Uterus (tissue), 4 donors: ENCODE measurements around the gene NTSR1. TPM values are rescaled to one million over a fixed set of nuclear protein-coding genes. Genes with fewer than 3 reads are reported as not detected.

Experiments
- DNase-seq, 2 donors: peaks; one replicate each; pipeline ENCODE4 v3.0.0-alpha.2; 2019 to 2020
- H3K27ac ChIP-seq, 2 donors: fragments of 200-600 bp; sonication (generic); 1 replicate in 1 of 2; 2 replicates in 1 of 2; pipeline ENCODE4 v1.5.1; 2016 to 2018
- H3K27me3 ChIP-seq, 2 donors: fragments of 200-600 bp; sonication (generic); one replicate each; pipeline ENCODE4 v1.5.1; 2018 to 2019; ENCODE audit warnings: control low read depth in 1 of 2
- H3K36me3 ChIP-seq, 2 donors: fragments of 200-600 bp; sonication (generic); one replicate each; pipeline ENCODE4 v1.5.1; 2019; ENCODE audit warnings: control low read depth in 1 of 2
- H3K4me1 ChIP-seq, 2 donors: fragments of 200-600 bp; sonication (generic); one replicate each; pipeline ENCODE4 v1.5.1; 2018 to 2019; ENCODE audit warnings: control low read depth in 1 of 2
- H3K4me3 ChIP-seq, 2 donors: fragments of 200-600 bp; sonication (generic); 1 replicate in 1 of 2; 2 replicates in 1 of 2; pipeline ENCODE4 v1.5.1; 2018 to 2019; ENCODE audit warnings: mild to moderate bottlenecking in 1 of 2
- H3K9me3 ChIP-seq, 2 donors: fragments of 200-600 bp; sonication (generic); one replicate each; pipeline ENCODE4 v1.5.1; 2019; ENCODE audit warnings: control low read depth in 1 of 2
- CTCF ChIP-seq, 4 experiments: fragments of 200-600 bp in 2 of 4; fragments of 450-650 bp in 2 of 4; sonication (generic) in 2 of 4; IDR thresholded peaks; one replicate each; pipeline ENCODE4 v1.5.1; 2016 to 2019; ENCODE audit warnings: antibody characterized with exemption in 4 of 4, mild to moderate bottlenecking in 2 of 4, moderate library complexity in 1 of 4
- POLR2A ChIP-seq, 2 donors: fragments of 450-650 bp; IDR thresholded peaks; one replicate each; pipeline ENCODE4 v1.6.1; 2016; ENCODE audit warnings: antibody characterized with exemption in 2 of 2, mild to moderate bottlenecking in 1 of 2, moderate library complexity in 1 of 2
- intact Hi-C: fragments of 100-400 bp; cut with DNase I; formaldehyde crosslinking; loops from one replicate; pipeline ENCODE4 v1.15.1; 2023; ENCODE audit warnings: low total_unique reads
- total RNA-seq, 4 donors: library from RNA; depleted of rRNA in 3 of 4; stranded (reverse); fragments of >200 nt in 3 of 4; gene quantifications; one replicate each; pipeline versions ENCODE4 v1.1.0 to v1.2.4, GENCODE V29; 2014 to 2023
- donor health status: DM: yes; HTN: yes; CAD: no.

The NTSR1 gene
- total RNA-seq, 4 donors from 2014 or later, result not detected

DNA sequence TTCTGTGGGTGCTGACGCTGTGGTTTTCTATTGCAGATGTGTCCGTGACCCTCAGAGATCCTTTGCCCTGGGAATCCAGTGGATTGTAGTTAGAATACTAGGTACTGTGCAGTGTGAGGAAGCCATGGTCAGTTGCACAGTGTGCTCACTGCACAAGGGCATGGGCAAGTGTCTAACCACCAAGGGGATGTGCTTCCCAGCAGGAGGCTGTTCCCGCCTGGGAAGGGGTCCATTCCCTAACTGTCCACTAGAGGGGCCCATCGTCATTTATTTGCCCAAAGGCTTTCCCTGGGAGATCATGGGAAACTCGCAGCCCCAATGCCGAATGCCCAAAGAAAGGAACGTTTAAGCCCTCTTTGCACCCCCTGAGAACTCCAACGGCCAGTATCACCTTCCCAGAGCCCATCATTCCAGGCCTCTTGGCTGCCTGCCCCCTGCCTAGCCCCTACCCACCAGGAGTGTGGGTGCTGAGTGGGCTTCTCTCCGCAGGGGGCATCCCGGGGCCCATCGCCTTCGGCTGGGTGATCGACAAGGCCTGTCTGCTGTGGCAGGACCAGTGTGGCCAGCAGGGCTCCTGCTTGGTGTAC lies 40.1 kb upstream of the NTSR1 start:
- peak; percentile 64 to 68 for DNase-seq
- no peaks in the 10 kb centered on the region for H3K4me1 ChIP-seq
- no peak overlapping the region for H3K4me3 ChIP-seq
- H3K36me3 ChIP-seq, result no peaks in the 10 kb centered on the region
- no peak overlapping the region for H3K27ac ChIP-seq
- no peaks in the 10 kb centered on the region for H3K27me3 ChIP-seq
- TF ChIP-seq POLR2A (IDR thresholded peaks at IDR 0.05) (no peak), CTCF (IDR thresholded peaks at IDR 0.05) (peak; percentile 66 to 87 (median 80))
- intact Hi-C loops, result no loop called here
- H3K9me3 ChIP-seq, result no peaks in the 10 kb centered on the region

GRCh38 chr20:62669249-62669648 lies 39.4 kb upstream of the NTSR1 start:
- no peak overlapping the region for H3K27ac ChIP-seq

GRCh38 chr20:62670156-62670555 lies 38.5 kb upstream of the NTSR1 start:
- Histone ChIP-seq H3K36me3 (no peaks in the 10 kb centered on the region), H3K27me3 (no peaks in the 10 kb centered on the region), H3K4me3 (no peak overlapping the region), H3K4me1 (no peaks in the 10 kb centered on the region), H3K9me3 (no peaks in the 10 kb centered on the region), H3K27ac (no peak overlapping the region)
- no peak for DNase-seq
- no peak for TF ChIP-seq CTCF (IDR thresholded peaks at IDR 0.05)
- no peak for TF ChIP-seq POLR2A (IDR thresholded peaks at IDR 0.05)
- intact Hi-C loops, result no loop called here

More at GRCh38 chr20:62669249-62669648, 39.4 kb upstream of the NTSR1 start:
- Histone ChIP-seq H3K4me1 (no peaks in the 10 kb centered on the region), H3K9me3 (no peaks in the 10 kb centered on the region), H3K36me3 (no peaks in the 10 kb centered on the region), H3K4me3 (no peak overlapping the region), H3K27me3 (no peaks in the 10 kb centered on the region)
- intact Hi-C loops, result no loop called here
- TF ChIP-seq CTCF (IDR thresholded peaks at IDR 0.05) (no peak), POLR2A (IDR thresholded peaks at IDR 0.05) (no peak)
- DNase-seq, result no peak

DNA sequence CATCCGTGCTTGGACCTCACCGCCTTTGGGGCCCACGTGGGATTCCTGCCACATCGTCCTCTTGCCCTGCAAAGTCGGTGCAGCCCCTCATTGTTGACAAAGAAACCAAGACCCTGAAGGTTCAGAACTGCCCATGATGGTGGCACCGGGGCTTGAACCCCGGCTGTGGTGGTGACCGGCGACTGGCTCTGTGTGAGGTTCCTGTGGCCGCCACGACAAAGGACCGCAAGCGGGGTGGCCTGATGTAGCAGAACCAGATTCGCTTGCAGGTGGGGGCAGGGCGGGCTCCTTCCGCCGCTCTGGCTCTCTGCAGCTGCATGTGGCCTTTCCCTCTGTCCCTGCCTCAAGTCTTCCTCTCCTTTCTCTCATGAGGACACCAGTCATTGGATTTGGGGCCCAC lies 37.6 kb upstream of the NTSR1 start:
- Histone ChIP-seq H3K27me3 (no peaks in the 10 kb centered on the region), H3K4me1 (no peaks in the 10 kb centered on the region), H3K27ac (no peak overlapping the region), H3K9me3 (no peaks in the 10 kb centered on the region), H3K36me3 (no peaks in the 10 kb centered on the region), H3K4me3 (no peak overlapping the region)
- TF ChIP-seq POLR2A (IDR thresholded peaks at IDR 0.05) (no peak), CTCF (IDR thresholded peaks at IDR 0.05) (no peak)
- no peak for DNase-seq
- intact Hi-C loops, result no loop called here

GRCh38 chr20:62671765-62672164 lies 36.9 kb upstream of the NTSR1 start:
- H3K36me3 ChIP-seq, result no peaks in the 10 kb centered on the region
- H3K27ac ChIP-seq, result no peak overlapping the region
- DNase-seq, result no peak
- H3K4me3 ChIP-seq, result no peak overlapping the region
- H3K4me1 ChIP-seq, result no peaks in the 10 kb centered on the region
- TF ChIP-seq POLR2A (IDR thresholded peaks at IDR 0.05), result no peak
- no peak for TF ChIP-seq CTCF (IDR thresholded peaks at IDR 0.05)
- H3K27me3 ChIP-seq, result no peaks in the 10 kb centered on the region
- H3K9me3 ChIP-seq, result no peaks in the 10 kb centered on the region
- intact Hi-C loops, result no loop called here
